OCI-LY3 (cell line): ENCODE data around the gene ADAMTS16.
A peak's percentile ranks its signal among the peaks of the same experiment; 100 is the strongest.

Experiments
- H2AFZ ChIP-seq: fragments of 200-600, 300-600 bp; shearing (Covaris generic); 2 replicates; pipeline ENCODE4 v1.6.0; 2014; ENCODE audit warnings: antibody characterized with exemption, low read depth, low read length
- H3K27ac ChIP-seq: fragments of 200-600, 300-600 bp; sonication (generic); 2 replicates; pipeline ENCODE4 v1.5.1; 2014; ENCODE audit warnings: mild to moderate bottlenecking, low read length, moderate library complexity, mixed read lengths
- H3K27me3 ChIP-seq: fragments of 200-600, 300-600 bp; sonication (generic); 2 replicates; pipeline ENCODE4 v1.6.1; 2014; ENCODE audit warnings: low read depth, low read length, mixed read lengths
- H3K36me3 ChIP-seq: fragments of 200-600, 300-600 bp; sonication (generic); replicated peaks from 2 replicates; pipeline ENCODE3; 2014; ENCODE audit warnings: low read depth, low read length, mixed read lengths
- H3K4me1 ChIP-seq: fragments of 300-600, 200-600 bp; sonication (generic); 2 replicates; pipeline ENCODE4 v1.6.1; 2014; ENCODE audit warnings: low read length, mixed read lengths
- H3K4me2 ChIP-seq: fragments of 200-600, 300-600 bp; sonication (generic); 2 replicates; pipeline ENCODE4 v1.6.1; 2014; ENCODE audit warnings: low read length, mixed read lengths
- H3K4me3 ChIP-seq: fragments of 300-600, 200-600 bp; sonication (generic); 2 replicates; pipeline ENCODE4 v1.5.1; 2014; ENCODE audit warnings: antibody characterized with exemption, mild to moderate bottlenecking, low read length, moderate library complexity
- H3K79me2 ChIP-seq: fragments of 300-600, 200-600 bp; shearing (Covaris generic); 2 replicates; pipeline ENCODE4 v1.6.1; 2014; ENCODE audit warnings: mild to moderate bottlenecking, low read length, mixed read lengths
- H3K9ac ChIP-seq: fragments of 300-600, 200-600 bp; shearing (Covaris generic); 2 replicates; pipeline ENCODE4 v1.6.0; 2014; ENCODE audit warnings: mild to moderate bottlenecking, low read length, moderate library complexity
- H3K9me3 ChIP-seq: fragments of 200-600, 300-600 bp; shearing (Covaris generic); 2 replicates; pipeline ENCODE4 v1.6.1; 2014; ENCODE audit warnings: low read length, mixed read lengths; ENCODE audit not compliant: insufficient read depth
- H4K20me1 ChIP-seq: fragments of 200-600, 300-600 bp; sonication (generic); 2 replicates; pipeline ENCODE4 v1.6.1; 2016; ENCODE audit warnings: low read length, mixed read lengths; ENCODE audit not compliant: insufficient read depth
- CTCF ChIP-seq: fragments of 200-600, 300-600 bp; sonication (generic); IDR thresholded peaks from 2 replicates; pipeline ENCODE4 v1.5.1; 2014; ENCODE audit warnings: antibody characterized with exemption, low read length, low read depth
- EZH2phosphoT487 ChIP-seq: fragments of 200-600 bp; shearing (Covaris generic); IDR thresholded peaks from 2 replicates; pipeline ENCODE4 v1.6.1; 2018; ENCODE audit warnings: antibody characterized with exemption, mixed run types, low read depth

The ADAMTS16 gene

GRCh38 chr5:5141339-5141599, 1.1 kb downstream of the ADAMTS16 start:
- no peak for TF ChIP-seq CTCF
- TF ChIP-seq EZH2phosphoT487, result no peak
- no peak overlapping the region for H3K4me3 ChIP-seq
- H3K9ac ChIP-seq, result no peak overlapping the region

DNA sequence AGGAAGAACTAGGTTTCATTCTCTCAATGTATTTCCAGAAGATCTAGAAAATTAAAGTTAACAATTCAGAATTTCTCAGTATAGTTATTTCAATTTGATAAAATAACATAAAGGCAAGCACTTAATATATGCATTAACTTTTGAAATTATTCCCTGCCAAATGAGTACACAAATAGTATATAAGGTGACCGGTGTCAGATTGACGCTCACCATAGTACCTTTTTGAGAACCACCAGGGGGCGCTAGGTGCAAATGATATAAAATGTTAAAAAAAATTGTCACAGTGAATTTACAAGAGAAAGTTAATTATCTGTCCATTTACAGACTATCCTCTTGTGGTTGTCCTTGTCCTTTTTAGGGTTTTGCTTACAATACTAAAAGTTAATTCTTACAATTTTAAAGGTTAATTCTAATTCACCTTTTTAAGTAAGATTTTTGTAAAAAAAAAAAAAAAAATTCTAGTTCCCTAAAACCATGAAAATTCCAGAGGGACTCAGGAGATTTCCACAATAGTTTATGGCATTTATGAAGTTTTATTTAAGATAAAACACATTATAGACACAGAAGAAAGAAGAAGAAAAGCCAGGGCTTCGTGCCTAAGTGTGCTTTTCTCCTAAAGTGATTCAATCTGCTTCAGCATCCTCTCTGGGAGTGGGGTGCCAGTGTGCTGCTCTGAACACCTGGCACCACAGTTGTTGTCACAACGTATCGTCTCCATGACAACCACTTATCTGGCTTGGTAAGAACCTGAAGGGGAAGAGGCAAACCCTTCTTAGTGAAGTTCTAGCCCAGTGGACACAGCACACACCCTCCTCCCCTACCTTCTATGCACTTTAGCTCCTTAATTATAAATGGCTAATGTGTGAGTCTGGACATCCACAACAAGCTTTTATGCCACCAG, 1.7 kb downstream of the ADAMTS16 start:
- Histone ChIP-seq H2AFZ (no peak overlapping the region), H4K20me1 (no peaks in the 10 kb centered on the region), H3K27ac (no peak overlapping the region), H3K4me2 (no peak overlapping the region), H3K4me3 (no peak overlapping the region), H3K4me1 (no peaks in the 10 kb centered on the region), H3K9ac (no peak overlapping the region), H3K36me3 (no peaks in the 10 kb centered on the region), H3K27me3 (no peaks in the 10 kb centered on the region), H3K79me2 (no peaks in the 10 kb centered on the region), H3K9me3 (no peaks in the 10 kb centered on the region)
- TF ChIP-seq EZH2phosphoT487, result no peak
- TF ChIP-seq CTCF, result peak; percentile 61

More at GRCh38 chr5:5141339-5141599, 1.1 kb downstream of the ADAMTS16 start:
- H3K36me3 ChIP-seq, result no peaks in the 10 kb centered on the region
- no peaks in the 10 kb centered on the region for H4K20me1 ChIP-seq
- no peak overlapping the region for H3K27ac ChIP-seq
- H3K4me1 ChIP-seq, result no peaks in the 10 kb centered on the region
- H3K4me2 ChIP-seq, result no peak overlapping the region
- no peaks in the 10 kb centered on the region for H3K79me2 ChIP-seq
- H3K27me3 ChIP-seq, result no peaks in the 10 kb centered on the region
- no peak overlapping the region for H2AFZ ChIP-seq
- no peaks in the 10 kb centered on the region for H3K9me3 ChIP-seq

GRCh38 chr5:5144441-5144840, 4.3 kb downstream of the ADAMTS16 start:
- Histone ChIP-seq H3K36me3 (no peaks in the 10 kb centered on the region), H3K27me3 (no peaks in the 10 kb centered on the region), H2AFZ (no peak overlapping the region), H4K20me1 (no peaks in the 10 kb centered on the region), H3K4me3 (no peak overlapping the region), H3K4me1 (no peaks in the 10 kb centered on the region), H3K79me2 (no peaks in the 10 kb centered on the region), H3K4me2 (no peak overlapping the region), H3K9me3 (no peaks in the 10 kb centered on the region), H3K27ac (no peak overlapping the region), H3K9ac (no peak overlapping the region)
- TF ChIP-seq EZH2phosphoT487, result no peak
- TF ChIP-seq CTCF, result no peak

DNA sequence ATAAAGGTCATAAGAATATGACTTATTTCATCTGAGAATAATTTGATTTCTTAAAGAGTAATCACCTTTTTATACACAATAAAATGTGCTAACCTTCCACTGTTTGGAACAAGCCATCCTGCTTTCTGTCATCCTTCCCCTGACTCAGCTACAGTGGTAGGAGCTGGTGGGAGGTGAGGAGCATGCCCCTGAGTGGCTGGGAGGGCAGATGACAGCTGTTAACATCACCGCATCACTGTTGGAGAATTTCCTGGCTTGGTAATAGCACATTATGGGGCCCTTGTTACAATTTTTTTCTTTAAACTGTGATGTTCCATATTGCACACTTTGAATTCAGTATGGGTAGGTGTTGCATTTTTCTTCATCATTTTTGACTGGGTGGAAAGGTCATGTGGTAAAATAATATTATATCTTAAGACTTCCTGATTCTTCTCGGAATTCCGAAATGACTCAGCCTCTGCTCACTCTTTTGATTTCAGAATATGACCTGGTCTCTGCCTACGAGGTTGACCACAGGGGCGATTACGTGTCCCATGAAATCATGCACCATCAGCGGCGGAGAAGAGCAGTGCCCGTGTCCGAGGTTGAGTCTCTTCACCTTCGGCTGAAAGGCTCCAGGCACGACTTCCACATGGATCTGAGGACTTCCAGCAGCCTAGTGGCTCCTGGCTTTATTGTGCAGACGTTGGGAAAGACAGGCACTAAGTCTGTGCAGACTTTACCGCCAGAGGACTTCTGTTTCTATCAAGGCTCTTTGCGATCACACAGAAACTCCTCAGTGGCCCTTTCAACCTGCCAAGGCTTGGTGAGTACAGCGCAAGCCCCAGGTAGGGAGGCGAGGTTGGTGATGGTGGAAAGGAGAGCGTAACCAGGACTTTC, 5.8 kb downstream of the ADAMTS16 start:
- H3K27ac ChIP-seq, result no peak overlapping the region

More for the DNA sequence above, 5.8 kb downstream of the ADAMTS16 start:
- Histone ChIP-seq H3K4me3 (no peak overlapping the region), H2AFZ (no peak overlapping the region), H3K27me3 (no peaks in the 10 kb centered on the region), H3K4me1 (no peaks in the 10 kb centered on the region), H3K79me2 (no peaks in the 10 kb centered on the region), H3K4me2 (no peak overlapping the region), H3K36me3 (no peaks in the 10 kb centered on the region), H3K9me3 (0 out of 2 replicates have a peak, but pooled peaks cover 5% of the 10 kb centered on the region), H4K20me1 (no peaks in the 10 kb centered on the region), H3K9ac (no peak overlapping the region)
- TF ChIP-seq CTCF, result no peak
- TF ChIP-seq EZH2phosphoT487, result no peak
